NCI-H2227 treated with DMSO at 0.1 percent for 48 hours (cell line): Measurements from ENCODE around the gene CCDC102A.

Source experiments
- DNase-seq: peaks from one replicate; lab custom pipeline; 2025; lab: John Stamatoyannopoulos, UW

CCDC102A gene

GRCh38 chr16:57479205-57479975 is 57.0 kb downstream of the CCDC102A start:
- no peak for DNase-seq

GRCh38 chr16:57478396-57479204 is 57.8 kb downstream of the CCDC102A start:
- no peak for DNase-seq

- peak; percentile 6 for DNase-seq
Observed at GRCh38 chr16:57477531-57478202, 58.7 kb downstream of the CCDC102A start.

DNA sequence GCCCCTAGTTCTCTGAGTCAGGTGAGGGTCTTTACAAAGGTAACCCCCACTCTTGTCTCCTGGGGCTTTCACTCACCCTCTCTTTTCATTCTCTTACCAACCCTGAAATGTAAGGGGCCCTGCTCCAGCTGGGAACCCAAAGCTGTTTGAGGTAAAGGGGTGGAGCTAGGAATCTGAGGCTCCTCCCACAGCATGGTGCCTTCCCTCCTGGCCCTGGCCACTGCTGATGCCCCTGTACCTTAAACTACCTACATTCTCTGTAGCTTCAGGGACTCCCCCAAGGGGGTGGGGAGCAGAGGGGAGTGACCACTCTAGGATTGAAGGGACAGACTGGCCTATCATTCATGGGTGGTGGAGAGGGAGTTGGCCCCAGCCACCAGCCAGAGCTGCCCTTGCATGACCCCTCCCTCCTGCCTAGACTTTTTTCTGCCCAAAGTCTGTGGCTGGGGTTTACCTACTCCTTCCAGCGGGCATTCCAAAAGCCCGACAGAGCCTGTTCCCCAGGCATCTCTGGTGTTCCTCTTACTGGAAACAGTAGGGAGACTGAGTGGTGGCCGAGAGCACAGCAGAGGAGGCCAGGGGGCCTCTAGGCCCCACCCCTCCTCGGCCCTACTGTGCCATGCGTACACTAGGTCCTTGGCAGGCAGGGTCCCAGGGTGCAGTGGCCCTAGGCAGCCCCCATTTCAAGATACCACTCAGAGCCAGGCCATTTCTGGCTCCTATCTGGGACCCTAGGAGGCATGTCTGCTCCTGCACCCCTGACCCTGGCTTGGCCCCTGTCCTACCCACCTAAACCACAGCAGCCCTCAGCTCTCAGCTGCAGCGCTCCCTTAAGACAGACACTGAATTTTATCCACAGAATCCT is 59.6 kb downstream of the CCDC102A start:
- DNase-seq, result no peak

DNA sequence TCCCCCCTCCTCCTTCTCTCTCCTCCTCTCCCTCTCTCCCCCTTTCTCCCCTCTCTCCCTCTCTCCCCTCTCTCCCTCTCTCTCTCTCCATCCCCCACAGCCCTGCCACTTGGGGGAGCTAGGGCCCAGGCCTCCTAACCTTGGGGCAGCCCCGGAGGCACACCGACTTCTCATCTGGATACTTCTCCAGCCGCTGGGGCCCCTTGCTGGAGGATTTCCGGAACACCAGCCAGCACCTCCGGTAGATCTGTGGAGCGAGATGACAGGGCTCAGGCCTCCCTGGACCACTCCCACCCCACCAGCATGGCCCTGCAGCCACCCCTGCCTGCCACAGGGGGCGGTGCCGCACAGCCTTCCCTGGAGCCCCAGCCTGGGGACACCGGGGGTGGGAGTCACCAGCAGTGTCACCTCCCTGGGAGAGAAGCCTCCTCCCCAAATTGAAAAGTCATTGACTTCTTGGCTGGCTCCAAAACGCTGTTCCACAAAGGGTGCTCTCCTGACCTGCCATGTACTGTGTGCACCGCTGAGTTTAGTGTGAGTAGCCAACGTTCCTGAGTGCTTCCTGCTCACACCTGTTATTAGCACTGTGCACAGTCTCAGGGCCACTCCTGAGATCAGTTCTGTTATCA is 60.5 kb downstream of the CCDC102A start:
- no peak for DNase-seq

DNA sequence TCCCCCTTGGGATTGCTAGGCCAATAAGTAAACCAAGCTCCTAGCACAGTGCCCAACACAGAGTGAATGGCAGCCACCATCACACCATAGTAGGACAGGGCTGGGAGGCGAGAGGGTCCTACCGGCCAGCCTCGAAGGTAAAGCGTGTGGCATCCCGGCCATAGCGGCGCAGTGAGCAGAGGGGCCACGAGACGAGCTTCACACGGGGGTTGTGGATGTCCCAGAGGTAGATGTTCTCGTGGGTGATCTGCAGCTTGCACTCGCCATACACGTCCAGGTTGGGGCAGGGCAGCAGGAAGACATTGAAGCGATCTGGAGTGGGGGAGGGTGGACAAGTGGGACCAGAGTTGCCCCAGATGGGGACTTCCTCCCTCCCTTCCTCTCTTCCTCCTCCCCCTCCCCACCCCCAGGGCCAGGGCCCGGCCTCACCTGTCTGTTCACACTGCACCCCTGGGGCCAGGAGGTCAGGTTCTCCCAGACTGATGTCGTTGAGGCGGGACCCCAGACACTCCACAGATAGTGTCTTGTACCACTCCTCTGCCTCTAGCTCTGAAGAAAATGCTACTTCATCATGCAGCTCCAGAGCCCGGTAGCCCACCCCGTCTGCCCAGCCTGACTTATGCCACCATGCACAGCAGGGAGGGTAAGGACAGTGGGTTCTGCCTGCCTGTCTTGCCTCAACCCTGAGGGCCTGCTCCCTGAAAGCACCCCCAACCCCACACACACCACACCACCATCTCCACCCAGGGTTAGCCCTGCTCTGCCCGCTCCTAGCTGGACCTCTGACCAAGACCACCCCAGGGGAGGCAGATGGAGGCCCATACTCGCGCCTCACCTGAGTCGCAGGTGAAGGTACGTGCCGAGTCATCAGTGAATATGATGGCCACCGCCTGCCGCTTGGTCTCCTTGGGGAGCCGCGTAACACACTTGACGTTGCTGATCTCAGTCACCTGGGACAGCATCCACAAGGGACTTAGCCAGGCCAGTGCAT is 61.4 kb downstream of the CCDC102A start:
- DNase-seq, result no peak

- no peak for DNase-seq
Observed at GRCh38 chr16:57473906-57474305, 62.5 kb downstream of the CCDC102A start.

DNA sequence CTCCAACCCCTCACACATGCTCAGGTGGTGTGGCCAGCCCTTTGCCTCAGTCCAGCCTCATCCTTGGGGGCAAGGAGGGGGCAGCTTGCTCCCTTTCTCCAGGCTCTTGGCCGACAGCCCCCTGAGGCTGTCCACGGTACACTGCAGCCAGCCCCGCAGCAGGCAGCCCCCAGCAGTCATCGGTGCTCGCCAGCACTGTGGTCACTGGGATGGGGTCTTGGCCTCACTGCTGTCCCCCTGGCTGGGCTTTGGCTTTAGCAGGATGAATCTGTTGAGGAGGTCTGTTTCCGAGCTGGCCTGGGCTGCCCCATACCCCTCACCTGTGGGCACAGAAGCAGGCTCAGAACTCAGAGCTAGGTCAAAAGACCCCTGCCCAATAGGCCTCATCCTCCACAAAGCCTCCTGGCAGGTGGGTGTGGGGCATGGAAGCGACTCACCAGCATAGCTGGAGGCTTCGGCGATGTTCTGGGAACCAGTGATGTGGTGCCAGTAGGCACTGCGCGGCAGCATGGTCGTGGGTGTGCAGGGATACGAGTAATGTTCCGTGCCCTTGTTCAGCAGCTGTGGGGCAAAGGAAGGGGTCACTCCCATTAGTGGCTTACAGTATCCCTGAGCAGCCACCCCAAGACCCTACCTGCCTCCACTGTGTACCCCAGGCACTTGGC is 63.1 kb downstream of the CCDC102A start:
- no peak for DNase-seq

DNA sequence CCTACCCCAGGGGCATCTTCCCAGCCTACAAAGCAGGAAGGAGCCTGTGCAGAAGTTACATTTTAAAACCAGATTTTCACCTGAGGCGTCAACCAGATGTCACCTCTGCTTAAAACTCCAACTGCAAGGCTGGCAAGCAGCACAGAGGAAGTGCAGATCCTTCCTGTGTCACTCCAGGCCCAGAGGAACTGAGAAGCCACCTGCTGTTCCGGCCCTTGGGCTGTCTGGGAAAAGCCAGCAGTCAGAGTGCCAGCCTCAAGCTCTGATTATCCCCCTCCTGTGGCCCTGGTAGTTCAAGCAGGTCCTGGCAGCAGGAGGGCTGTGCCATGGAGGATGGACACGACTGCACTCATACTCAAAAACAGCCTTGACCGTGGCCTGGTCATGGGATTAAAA is 63.7 kb downstream of the CCDC102A start:
- DNase-seq, result no peak

DNA sequence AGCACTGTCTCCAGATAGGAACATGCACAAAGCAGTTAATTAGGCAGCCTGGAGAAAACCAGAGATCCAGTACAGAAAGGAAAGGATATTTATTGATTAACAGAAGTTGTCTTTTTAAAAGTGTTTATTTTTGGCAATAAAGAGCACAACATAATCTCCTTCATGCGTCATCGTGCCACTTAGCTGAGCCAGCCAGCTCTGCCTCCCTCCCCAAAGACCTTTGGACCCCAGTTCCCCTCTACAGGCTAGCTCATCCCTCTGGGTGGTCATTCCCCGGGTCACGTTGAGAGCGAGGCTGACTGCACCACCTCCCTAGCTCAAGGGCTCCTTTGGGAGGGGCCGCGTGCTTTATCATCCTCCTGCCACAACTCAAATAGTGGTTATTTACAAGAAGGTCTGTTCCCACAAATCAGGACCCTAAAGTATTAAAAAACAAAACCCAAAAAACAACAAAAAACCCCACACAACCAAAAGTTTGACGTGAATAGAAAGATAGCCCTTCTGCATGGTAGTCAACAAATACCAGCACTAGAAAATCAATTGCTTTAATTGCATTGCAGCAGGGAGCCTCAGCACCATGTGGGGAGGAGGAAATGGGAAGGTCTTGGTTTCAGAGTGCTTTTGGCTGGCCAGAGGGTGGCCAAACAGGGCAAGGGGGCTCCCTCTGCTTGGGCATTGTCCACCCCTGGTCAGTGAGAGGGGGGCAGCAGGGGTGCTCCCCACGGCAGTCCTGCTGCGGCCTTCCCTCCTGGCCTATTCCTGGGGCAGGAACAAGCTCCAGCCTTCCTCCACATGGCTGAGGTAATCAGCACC is 64.3 kb downstream of the CCDC102A start:
- DNase-seq, result peak; percentile 22

DNA sequence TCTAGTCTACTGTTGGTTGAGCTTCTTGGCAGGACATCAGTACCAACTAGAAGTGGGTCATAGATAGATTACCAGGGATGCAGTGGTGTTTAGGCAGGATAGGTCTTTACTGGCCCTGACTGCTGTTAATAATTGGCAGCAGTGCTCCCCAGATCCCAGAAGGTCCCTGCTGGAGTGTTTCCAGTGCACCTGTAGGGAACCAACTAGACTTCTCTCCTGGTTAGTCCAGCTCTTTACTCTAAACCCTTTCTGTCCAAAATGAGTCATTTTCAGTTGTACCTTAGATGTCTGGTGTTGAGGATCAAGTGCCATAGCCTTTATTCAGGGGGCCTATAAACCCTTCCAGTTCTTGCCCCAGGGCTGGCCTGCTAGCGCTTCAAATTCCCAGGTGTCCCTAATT is 65.2 kb downstream of the CCDC102A start:
- no peak for DNase-seq

- no peak for DNase-seq
Observed at GRCh38 chr16:57470711-57471110, 65.7 kb downstream of the CCDC102A start.

DNA sequence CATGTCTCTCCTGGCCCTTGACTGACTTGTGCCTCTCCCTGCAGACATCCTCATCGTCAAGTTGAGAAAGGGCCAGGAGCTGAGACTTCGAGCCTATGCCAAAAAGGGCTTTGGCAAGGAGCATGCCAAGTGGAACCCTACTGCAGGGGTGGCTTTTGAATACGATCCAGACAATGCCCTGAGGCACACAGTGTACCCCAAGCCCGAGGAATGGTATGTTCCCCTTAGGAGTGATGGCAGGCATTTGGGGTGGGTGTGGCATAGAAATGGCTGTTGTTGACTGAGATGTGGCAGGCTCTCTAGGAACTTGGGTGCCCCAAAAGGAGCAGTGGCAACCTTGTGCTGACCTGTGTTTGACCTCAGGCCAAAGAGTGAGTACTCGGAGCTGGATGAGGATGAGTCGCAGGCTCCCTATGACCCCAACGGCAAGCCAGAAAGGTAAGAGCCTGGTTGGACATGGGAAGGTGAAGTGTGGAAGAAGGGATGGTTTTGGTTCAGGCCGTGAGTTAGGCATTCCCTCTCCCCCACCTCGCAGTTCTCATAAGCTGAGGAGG is 66.4 kb downstream of the CCDC102A start:
- DNase-seq, result no peak

GRCh38 chr16:57469046-57469445 is 67.3 kb downstream of the CCDC102A start:
- no peak for DNase-seq

GRCh38 chr16:57468346-57468745 is 68.0 kb downstream of the CCDC102A start:
- DNase-seq, result no peak

GRCh38 chr16:57464523-57464922 is 71.8 kb downstream of the CCDC102A start:
- no peak for DNase-seq

DNA sequence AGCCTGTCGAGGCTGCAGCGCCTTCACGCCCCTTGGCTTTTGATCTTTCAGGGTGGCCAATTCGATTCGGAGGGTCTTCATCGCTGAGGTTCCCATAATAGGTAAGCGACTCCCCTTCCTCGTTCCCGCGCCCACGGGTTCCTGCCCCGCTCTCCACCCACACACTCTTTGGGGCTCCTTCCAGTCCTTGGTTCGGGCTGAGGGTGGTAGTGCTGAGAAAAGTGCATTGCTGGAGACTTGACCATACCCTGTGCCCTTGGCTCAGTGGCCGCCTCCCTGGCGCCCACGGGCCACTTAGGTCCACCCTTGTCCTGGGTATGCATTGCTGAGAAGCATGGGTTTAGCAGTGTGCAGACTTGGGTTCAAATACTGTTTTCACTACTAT is 73.4 kb downstream of the CCDC102A start:
- no peak for DNase-seq

- DNase-seq, result peak; percentile 68
Observed at GRCh38 chr16:57462209-57462977, 74.0 kb downstream of the CCDC102A start, which contains the start of gene POLR2C. POLR2C (plus strand) TSS chr16:57462679; CDS start chr16:57462725, 46 bp downstream.
